T-helper 9 cell (primary cell): Measurements from ENCODE around the gene HSD17B10.
"Not testable (repeated sequence)": the region's sequence is repeated elsewhere in the genome, so short reads cannot be mapped to it uniquely, and the experiment has no call there.

Experiments used
- DNase-seq: peaks from one replicate; pipeline ENCODE4 v3.0.0-alpha.2; 2020

Gene HSD17B10

DNA sequence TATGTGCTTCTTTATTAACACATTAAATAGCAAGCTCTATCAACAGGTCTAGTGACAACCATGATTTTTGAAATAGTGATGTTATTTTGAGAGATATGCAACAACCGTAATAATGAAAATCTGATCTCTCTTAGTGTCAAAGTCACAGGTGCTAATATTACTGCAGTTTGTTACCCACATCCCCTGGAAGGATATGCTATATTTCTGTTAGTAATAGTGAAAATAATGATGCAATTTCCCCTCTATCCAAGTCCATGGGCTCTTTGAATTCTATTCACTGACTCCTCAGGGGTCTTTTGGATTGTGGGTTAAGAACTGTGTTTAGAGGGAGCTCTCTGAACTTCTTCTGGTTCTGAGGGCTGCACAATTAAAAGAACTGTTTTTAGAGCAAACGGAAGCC, 3.0 kb upstream of the HSD17B10 start:
- no peak for DNase-seq

DNA sequence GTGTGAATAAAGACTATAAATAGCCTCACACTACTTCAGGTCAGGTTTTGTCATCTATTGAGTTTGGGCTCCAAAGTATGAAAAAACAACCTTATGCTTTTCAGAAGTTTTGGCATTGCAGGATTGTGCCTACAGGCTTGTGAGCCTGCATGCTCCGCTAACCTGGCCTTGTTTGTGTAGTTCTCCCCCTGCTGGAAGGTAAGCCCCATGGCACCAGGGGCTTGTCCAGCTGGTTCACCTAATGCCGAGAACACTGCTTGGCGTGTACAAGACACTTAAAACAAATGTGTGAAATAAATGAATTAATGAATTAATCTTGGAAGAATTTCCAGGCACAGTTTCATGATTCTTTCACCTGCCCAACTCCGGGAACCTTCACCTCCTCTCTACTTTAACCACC, 1.8 kb upstream of the HSD17B10 start:
- DNase-seq = peak; percentile 52

DNA sequence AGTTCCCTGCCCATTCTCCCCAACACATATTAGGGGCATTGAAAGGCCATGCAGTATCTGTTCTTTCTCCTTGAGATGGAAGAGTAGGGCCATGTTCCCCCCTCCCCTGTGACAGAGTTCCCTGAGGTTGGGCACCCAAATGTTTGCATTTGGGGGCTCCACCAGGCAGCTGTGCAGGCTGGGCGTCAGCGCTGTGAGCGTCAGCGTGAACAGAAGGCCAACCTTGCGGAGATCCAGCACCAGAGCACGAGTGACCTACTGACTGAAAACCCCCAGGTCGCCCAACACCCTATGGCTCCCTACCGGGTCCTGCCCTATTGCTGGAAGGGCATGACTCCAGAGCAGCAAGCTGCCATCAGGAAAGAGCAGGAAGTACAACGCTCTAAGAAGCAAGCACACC, 3.9 kb downstream of the HSD17B10 start:
- no peak for DNase-seq

DNA sequence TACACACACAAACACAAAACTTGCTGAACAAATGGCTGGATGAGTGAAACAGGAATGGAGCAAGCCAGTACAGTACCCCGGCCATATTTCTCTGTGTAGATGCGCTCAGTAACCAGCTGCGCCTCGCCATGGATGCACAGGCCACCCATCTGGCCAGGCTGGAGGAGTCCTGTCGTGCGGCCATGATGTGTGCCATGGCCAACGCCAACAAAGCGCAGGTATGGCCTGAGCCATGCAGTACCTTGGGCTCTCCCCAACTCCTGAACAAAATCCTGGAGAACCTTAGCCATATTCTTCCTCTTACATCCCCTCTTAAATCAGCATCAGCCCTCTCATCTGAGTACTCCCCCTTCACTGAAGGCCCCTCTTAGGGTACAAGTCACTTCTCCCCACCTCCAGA, 4.4 kb downstream of the HSD17B10 start:
- no peak for DNase-seq

DNA sequence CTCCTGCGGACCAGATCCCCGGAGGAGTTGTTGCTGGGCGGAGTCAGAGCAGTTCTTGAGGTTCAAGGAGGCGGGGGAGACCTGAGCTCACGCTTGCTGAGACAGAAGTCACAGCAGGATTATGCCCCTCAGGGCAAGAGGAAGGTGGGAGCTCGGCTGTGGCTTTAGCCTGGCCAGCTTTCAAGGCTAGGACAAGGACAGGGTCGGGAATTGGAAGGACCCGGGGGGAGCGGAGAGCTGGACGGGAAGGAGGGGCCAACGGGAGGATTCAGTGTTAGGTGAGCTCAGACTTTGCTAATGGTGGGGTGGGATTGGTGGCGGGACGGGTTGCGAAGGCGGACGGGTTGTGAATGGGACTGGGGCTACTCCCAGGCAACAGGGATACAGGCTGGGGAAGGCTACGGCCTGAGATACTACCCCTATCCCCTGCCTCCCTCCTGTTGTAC, 11.3 kb downstream of the HSD17B10 start, which contains the start of gene RIBC1:
TSS of gene RIBC1 (plus strand) at position 13 of the 446 bp plus-strand sequence. CDS start 3,404 bp downstream, outside the sequence.
- DNase-seq = no peak

DNA sequence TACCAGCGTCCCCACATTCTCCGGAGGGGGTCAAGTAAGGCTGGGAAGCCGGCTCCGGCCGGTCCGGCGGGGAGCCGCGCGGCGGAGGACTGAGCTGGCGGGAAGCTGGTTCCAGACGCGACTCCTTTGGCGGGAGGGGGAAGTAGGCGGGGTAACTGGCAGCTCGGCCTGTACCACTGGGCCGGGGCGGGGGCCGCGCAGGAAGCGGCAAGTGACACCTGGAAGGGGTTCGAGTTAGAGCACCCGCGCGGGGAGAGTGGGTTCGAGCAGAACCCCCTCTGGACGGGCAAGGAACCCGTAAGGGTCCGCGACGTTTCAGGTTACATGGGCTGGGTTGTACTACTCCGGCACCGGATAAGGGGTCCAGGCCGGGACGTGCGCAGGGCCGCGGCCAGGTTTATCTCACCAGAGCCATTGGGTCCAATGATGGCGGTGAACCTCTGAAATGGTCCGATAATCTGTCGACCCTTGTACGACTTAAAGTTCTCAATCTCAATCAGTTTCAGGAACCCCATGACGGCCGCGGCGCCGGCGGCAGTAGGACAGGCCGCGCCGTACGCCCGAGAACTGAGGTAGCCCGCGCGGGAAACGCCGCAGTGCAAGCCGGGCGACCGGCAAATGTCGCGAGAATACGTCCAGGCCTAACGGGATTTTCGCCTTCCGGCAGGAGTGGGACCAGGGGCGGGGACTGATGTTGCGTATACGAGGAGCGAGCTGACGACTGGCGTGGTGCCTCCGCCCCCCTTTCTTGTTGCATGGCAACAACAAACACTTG, 11.9 kb downstream of the HSD17B10 start, which contains the start of gene SMC1A:
TSS of gene SMC1A (minus strand) at position 569 of the 775 bp plus-strand sequence. CDS start at position 515, 54 bp downstream.
- DNase-seq = peak; percentile 96

DNA sequence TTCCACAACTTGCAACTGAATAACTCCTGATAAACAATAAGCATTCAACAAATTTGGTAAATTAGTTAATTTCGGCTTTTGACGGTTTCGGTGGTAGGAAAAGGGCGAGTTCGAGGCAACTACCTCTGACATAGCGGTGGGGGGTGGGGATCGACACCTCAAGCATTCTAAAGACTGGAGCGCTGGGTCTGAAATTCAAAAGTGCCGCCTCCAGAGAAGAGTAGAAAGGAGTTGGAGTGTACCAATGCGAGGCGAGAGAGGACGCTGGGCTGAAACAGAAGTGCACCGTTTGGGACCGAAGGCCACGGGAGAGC, 12.4 kb downstream of the HSD17B10 start:
- DNase-seq = no peak

DNA sequence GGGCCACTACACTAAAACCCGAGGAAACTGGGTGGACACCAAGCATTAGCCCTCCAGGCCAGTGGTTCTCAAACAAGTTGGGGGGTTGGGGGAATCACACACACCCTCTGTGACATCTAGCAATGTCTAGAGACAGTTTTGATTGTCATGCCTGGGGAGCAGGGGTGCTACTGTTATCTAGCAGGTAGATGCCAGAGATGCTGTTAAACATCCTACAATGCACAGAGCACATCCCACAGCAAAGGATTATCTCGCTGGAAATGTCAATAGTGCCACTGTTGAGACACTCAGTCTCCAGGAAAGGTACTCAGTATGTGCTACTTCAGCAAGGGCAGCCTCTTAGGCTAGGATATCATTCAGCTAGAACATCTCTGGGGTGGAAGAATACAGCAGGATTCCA, 13.0 kb downstream of the HSD17B10 start:
- no peak for DNase-seq

DNA sequence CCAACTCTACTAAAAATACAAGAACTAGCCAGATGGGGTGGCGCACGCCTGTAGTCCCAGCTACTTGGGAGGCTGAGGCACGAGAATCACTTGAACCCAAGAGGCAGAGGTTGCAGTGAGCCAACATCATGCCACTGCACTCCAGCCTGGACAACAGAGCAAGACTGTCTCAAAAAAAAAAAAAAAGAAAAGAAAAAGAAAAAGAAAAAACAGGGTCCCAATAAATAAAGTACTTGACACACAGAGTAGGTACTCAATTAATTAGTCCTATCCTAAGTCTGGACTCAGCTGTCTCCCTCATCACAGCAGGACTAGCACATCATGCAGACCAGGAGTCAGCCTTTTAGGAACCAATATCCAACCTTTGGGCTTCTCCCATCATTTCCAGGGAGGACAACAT, 13.8 kb downstream of the HSD17B10 start:
- DNase-seq = not testable (repeated sequence)

DNA sequence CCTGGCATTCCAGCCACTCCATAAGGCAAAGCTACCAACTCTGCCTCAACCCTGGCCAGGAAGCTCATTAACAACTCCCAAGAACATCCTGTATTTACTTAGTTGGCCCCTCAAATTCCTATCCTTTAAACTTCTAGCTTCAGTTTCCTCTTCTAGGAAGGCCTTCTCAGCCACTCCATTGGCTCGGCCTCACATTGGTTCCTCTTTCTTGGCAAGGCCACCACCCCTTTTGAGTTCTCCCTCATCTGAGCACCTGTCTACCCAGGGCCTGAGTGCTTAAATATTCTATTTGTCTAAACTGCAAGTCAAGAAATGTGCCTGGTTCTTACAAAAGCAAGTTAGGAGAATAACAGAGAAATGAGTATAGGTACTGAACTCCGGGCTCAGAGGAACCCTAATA, 21.7 kb downstream of the HSD17B10 start:
- no peak for DNase-seq

DNA sequence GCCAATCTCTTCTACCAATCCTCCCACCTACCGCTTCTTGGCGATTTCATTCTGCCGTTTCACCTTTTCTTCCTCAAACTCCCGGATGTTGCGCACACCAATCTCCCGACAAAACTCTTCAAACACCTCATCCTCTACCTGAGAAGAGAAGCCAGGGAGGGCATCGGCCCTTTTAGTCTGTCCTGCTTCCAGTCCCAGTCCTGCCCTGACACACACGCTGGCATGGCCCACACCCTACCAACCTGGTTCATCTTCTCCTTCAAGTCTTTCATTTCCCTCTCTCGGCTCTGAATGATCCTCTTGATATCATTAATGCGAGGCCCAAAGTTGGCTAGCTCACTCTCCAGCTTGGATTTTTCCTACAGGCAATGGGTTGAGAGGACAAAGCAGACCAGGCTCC, 30.6 kb downstream of the HSD17B10 start:
- no peak for DNase-seq

DNA sequence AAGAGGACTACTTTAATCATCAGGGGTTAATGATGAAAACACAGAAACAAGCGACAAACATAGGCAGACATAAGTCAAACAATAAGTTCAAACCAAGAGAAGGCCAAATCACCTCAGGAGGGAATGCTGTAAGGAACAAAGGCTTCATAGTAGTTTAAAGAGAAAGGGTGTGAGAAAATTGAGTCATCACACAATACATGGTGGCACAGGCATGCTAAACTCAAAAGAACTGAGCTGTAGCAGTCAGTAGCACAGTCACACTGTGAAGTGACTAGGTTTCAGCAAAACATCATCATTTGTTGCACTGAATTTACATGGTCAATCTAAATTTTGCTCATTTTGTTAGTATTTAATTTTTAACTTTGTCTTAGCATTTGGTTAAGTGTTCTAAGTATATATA, 36.0 kb downstream of the HSD17B10 start:
- DNase-seq = no peak

DNA sequence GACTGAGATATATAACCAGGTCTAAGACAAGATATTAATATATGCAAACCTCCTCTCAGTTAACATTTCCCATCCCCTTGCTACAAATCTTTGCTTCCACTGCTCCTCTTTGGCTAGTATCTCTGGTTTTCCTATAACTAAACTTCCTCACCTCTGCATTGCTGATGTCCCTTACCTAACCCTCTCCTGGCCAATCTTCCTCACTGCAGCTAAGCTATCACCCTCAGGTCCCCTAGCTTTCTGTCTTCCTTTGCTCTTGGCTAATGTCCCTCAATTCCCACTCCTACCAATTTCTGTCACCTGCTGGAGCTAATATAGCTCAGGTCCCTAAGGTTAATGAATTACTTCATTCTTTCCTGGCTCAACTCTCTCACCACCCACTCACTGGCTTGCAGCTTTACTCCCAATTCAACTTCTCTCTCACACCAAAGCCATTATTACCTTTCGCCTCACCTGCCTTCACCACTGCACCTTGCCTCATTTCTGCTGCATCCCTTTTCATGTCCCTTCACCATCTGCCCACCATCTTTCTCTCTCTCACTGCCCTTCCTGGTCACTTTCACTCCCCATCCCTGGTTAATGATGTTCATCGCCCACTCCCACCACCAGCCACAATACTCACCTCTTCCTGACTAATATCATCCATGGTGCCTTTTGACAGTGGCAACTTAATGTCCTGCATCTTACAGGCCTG, 38.4 kb downstream of the HSD17B10 start:
- DNase-seq = no peak

DNA sequence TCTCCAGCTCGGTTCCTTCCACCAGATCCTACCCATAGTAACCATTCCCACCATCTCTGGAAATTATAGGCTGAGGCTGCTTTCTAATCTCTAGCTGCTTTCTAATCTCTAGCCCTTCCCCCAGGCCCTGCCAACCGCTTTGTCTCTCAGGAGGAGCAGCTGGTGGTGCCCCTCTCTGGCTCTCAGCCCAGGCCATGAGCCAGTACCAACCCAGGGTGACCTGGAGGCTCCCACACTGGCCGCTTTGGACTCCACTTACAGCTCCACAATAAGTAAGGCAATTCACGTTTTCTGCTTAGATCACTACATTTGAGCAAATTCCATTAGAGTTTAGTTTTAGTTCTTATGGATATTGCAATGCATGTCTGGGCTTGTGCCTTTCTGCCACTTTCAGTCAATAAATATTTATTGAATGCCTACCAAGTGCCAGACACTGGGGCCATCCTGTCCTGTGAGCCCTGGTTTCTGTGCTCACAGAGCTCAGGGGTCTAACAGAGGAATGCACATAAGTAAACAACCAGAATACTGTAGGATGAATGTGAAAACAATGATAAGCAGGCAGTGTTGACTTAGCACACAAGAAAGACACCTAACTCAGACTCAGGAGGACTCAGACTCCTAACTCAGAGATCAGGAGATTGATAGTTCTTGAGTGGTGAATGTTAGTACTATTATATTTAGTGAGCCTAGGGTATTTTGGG, 50.6 kb downstream of the HSD17B10 start:
- DNase-seq = no peak
